Measurements from ENCODE around the gene UPK3BL2.
"Not testable (repeated sequence)": the region's sequence is repeated elsewhere in the genome, so short reads cannot be mapped to it uniquely, and the experiment has no call there.

Gene UPK3BL2

GRCh38 chr7:102490529-102491075 is 52.9 kb downstream of the UPK3BL2 start:
- H3K27me3 Mint-ChIP-seq (ENCODE audit: low read depth); H3K36me3 Mint-ChIP-seq (ENCODE audit: low read depth); H3K9me3 Mint-ChIP-seq; H3K4me1 Mint-ChIP-seq; H3K4me3 Mint-ChIP-seq; H3K27ac Mint-ChIP-seq: not testable (repeated sequence)

All from nephron (organoid).